ENCODE measurements around the gene GCNA.
"Not testable (repeated sequence)": the region's sequence is repeated elsewhere in the genome, so short reads cannot be mapped to it uniquely, and the experiment has no call there.

The GCNA gene

GRCh38 chrX:71563921-71564320 lies 14.3 kb upstream of the GCNA start:
- no peak for DNase-seq

DNA sequence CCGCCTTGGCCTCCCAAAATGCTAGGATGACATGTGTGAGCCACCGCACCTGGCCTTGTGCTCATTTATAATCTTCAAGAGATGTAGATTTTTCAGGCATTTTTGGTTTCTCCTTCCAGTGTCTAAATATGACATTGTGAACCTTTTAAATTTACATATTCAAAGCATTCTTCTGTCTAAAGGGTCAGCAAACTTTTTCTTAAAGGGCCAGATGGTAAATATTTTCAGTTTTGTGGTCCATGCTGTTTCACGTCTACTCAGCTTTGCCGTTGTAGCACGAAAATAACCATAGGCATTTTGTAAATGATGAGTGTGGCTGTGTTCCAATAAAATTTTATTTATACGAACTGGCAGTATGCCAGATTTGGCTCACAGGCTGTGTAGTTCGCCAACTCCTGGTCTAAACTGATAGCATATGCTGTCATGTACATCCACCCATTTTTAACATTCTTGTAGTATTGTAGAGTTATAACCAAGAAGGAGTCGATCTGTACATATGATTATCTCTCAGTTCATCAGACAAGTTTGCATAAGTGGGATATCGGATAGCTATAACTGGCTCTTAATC lies 12.7 kb upstream of the GCNA start:
- no peak for DNase-seq

GRCh38 chrX:71571390-71571789 lies 6.8 kb upstream of the GCNA start:
- not testable (repeated sequence) for DNase-seq

GRCh38 chrX:71573590-71573989 lies 4.6 kb upstream of the GCNA start:
- no peak for DNase-seq

- DNase-seq = no peak
Observed at GRCh38 chrX:71577682-71578081, 555 bp upstream of the GCNA start.

GRCh38 chrX:71579136-71579989 lies 1.1 kb downstream of the GCNA start:
- no peak for DNase-seq

DNA sequence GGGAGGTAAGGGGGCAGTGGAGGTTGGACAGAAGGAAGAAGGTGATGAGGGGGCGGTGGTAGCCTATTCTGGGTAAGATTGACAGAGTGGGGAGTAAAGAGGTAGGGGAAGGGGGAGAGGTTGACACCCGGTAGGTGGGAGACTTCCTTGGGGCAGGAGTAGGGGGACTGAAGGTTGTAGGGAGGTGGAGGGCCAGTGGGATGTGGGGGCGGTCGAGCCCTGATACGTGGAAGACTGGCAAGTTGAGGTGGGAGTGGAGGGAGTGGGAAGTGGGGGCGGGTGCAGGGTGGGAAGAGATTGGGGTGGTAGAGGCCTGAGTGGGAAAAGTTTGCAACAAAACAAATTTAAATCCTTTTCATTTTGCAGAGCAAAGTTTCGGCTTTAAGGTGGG lies 1.7 kb downstream of the GCNA start:
- no peak for DNase-seq

- no peak for DNase-seq
Observed at GRCh38 chrX:71581210-71581609, 3.0 kb downstream of the GCNA start.

- no peak for DNase-seq
Observed at GRCh38 chrX:71586929-71587328, 8.7 kb downstream of the GCNA start.

- DNase-seq = not testable (repeated sequence)
Observed at GRCh38 chrX:71593210-71593609, 15.0 kb downstream of the GCNA start.

- DNase-seq = no peak
Observed at GRCh38 chrX:71599965-71600364, 21.7 kb downstream of the GCNA start.

GRCh38 chrX:71603618-71604017 lies 25.4 kb downstream of the GCNA start:
- no peak for DNase-seq

DNA sequence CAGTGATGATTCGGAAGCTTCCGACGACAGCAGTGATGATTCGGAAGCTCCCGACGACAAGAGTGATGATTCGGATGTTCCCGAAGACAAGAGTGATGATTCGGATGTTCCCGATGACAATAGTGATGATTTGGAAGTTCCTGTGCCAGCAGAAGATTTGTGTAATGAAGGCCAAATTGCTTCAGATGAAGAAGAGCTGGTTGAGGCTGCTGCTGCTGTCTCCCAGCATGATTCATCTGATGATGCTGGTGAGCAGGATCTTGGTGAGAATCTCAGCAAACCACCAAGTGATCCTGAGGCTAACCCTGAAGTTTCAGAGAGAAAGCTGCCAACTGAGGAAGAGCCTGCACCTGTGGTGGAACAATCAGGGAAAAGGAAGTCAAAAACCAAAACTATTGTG lies 25.9 kb downstream of the GCNA start:
- no peak for DNase-seq

DNA sequence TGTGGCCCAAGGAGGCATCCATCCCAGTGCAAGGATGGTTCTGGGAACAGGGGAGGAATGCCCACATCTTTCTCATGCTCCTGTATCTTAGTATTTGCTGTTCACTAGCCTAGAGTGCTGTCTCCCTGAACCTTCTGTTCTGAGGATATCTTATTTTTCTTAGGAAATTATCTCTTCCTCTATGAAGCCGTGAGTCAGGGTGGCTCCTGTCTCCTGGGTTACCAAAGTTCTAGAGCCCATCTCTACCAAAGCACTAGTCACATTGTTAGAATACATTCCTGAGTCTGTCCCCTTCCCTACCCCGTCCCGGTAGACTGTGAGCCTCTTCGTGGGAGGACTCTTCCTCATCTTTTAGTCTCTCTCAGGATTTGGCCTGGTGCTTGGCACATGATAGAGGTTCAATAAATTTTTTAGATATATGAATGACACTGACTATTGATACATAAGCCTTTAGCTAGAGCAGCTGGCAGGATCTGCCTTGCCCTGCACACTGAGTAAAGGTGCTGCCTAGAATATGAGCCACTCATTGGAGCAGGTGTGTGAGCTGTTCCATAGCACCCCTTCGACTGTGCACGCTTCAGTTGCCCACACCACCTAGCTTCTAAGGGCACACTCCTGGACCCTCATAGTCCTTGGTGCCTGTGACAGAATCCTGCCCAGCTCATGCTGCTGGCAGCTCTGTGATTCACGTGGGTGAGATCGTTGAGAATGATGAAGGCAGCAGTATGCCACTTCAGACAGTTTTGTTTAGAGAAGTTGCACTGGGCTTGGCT lies 26.7 kb downstream of the GCNA start:
- DNase-seq = no peak

DNA sequence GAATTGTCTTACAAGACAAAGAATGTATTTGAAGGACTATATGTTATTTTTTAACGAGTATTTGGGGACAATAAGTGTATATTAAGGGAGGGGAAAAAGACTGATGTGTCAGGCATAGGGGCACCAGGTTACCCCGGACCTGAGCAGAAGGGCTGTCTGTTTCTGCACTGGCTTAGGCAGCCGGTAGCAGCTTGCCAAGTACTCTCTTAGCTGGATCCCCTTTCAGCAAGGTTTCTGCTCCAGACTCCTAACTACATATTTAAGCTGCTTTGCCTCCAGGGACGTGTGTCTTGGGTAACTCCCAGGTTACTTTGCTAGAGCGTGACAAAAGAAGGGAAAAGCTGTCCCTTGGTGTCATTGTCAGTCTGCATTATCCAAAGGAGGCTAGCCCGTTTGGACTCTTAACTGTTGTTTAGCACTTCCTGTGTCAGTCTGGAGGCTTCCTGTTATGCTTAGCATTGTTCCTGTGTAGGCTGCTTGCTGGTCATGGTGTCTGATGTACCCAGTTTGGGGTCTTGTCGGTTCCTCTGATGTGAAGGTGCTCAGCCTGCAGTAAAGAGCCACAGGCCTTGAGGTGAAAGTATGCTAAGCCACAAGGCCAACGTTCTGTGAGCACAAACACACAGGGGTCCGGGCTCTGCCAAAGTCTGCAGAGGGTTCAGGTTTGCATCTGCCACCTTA lies 28.4 kb downstream of the GCNA start:
- no peak for DNase-seq

DNA sequence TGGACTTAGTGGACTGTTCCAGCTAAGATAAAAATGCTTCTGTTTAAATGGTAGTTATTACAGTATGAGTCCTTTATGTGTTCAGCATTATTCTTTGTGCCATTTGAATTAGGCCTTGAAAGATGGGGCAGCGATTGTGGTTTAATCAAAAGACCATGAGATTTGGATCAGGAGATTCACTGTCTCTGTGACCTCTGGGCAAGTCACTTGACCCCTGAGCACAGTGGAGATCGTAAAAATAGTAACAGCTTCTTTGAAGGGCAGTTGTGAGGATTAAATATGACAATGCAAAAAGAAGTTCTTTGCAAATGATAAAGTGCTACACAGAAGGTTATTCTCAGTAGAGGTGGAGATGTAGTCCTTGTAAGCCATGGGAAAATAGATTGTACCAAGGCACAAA lies 29.3 kb downstream of the GCNA start:
- DNase-seq = no peak

GRCh38 chrX:71609095-71609750 lies 31.0 kb downstream of the GCNA start:
- no peak for DNase-seq

DNA sequence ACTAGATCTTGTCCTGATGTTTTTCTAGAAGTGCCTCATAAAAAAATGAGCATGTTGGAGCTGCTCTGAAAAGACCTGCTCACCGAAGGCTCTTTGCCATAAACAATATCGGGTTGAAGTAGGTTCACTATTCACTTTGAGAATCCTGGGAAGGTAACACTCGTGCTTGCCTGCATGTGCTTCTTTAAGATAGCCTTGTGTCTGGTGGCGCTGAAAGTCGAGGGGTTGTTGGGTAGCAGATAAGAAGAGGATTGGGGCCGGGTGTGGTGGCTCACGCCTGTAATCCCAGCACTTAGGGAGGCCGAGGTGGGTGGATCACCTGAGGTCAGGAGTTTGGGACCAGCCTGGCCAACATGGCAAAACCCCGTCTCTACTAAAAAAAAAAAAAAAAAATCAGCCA lies 33.5 kb downstream of the GCNA start:
- DNase-seq = not testable (repeated sequence)

DNA sequence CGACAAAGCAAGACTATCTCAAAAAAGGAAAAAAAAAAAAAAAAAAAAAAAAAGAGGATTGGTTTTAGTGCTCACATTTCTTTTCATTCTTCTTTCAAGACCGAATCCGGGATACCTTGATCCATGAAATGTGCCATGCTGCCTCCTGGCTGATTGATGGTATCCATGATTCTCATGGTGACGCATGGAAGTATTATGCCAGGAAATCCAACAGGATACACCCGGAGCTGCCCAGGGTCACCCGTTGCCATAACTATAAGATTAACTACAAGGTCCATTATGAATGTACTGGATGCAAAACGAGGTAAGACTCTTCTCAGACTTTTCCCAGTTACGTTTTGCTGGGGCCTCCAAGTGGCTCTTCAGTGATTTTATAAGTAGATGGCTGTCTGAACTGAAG lies 34.0 kb downstream of the GCNA start:
- no peak for DNase-seq

GRCh38 chrX:71615056-71615455 lies 36.8 kb downstream of the GCNA start:
- DNase-seq = no peak

GRCh38 chrX:71615954-71616353 lies 37.7 kb downstream of the GCNA start:
- DNase-seq = peak in 1 of 2 donors; percentile 44

- no peak for DNase-seq
Observed at GRCh38 chrX:71616672-71617529, 38.7 kb downstream of the GCNA start.

Data from stimulated activated CD4-positive, alpha-beta T cell treated with anti-CD3 and anti-CD28 coated beads, Interleukin-2, amount 100 ng/mL, for 24 hours (primary cell).